HCT116 (cell line): Measurements from ENCODE around the gene NEU4. TPM values are rescaled to one million over a fixed set of nuclear protein-coding genes. Genes with fewer than 3 reads are reported as not detected.

ENCODE experiments used
- ATAC-seq: fragments of 200-7000 bp; cut with Tn5 transposase; 2 replicates; pipeline ENCODE4 v1.9.1; 2020; ENCODE audit warnings: mild to moderate bottlenecking, moderate library complexity
- BruUV-seq: library from RNA; stranded (reverse); fragments of 400-500 nt; replicated peaks from 2 replicates; lab custom pipeline; 2021; lab: Mats Ljungman, UMichigan
- CTCF ChIA-PET: fragments of 300-600 bp; sonication (Branson Sonifier 250); formaldehyde crosslinking; loops from one replicate; lab custom pipeline; 2021; ENCODE audit warnings: antibody characterized with exemption; lab: Charles Lee
- POLR2A ChIA-PET: fragments of 300-600, 350-600 bp; sonication (Branson Sonifier 250); formaldehyde crosslinking; loops from one replicate; lab custom pipeline; 2021; ENCODE audit warnings: antibody characterized with exemption; lab: Charles Lee
- RAD21 ChIA-PET, 2 experiments: fragments of 300-600 bp; sonication (Branson Sonifier 250); formaldehyde crosslinking; loops; one replicate each; lab custom pipeline; 2023; ENCODE audit warnings: low total read pairs in 2 of 2; ENCODE audit not compliant: uncharacterized antibody in 2 of 2, unreplicated experiment in 2 of 2, low non-redundant PET in 1 of 2; lab: Charles Lee
- DNase-seq: peaks from one replicate; pipeline ENCODE4 v3.0.0-alpha.2; 2010; ENCODE audit warnings: low read depth, low spot score
- H2AFZ ChIP-seq: fragments of 200-600 bp; shearing (Covaris generic), sonication (generic); 2 replicates; pipeline ENCODE4 v1.6.1; 2017; ENCODE audit warnings: low read depth, mixed run types, mixed read lengths, antibody characterized with exemption, low read length; ENCODE audit not compliant: poor library complexity, severe bottlenecking
- H3K27ac ChIP-seq: 2 replicates; pipeline ENCODE4 v1.5.1; 2012; ENCODE audit warnings: low read depth, low read length
- H3K27me3 ChIP-seq: fragments of 200-600 bp; sonication (generic); 2 replicates; pipeline ENCODE4 v1.6.1; 2016; ENCODE audit warnings: mixed run types, low read length, mixed read lengths; ENCODE audit not compliant: insufficient read depth
- H3K36me3 ChIP-seq, 2 experiments: fragments of 200-500 bp in 1 of 2; fragments of 200-600 bp in 1 of 2; sonication (Bioruptor generic) in 1 of 2; sonication (generic) in 1 of 2; 2 replicates each; pipeline versions ENCODE4 v1.5.1 to v1.6.1; 2014 to 2016; ENCODE audit warnings: low read length in 2 of 2, inconsistent platforms in 1 of 2, mixed read lengths in 1 of 2, mixed run types in 1 of 2; ENCODE audit not compliant: insufficient read depth in 2 of 2, control insufficient read depth in 1 of 2
- H3K4me1 ChIP-seq, 2 experiments: fragments of 200-600 bp in 1 of 2; sonication (generic) in 1 of 2; 2 replicates each; pipeline versions ENCODE4 v1.5.1 to v1.6.1; 2012 to 2017; ENCODE audit warnings: low read length in 2 of 2, inconsistent platforms in 1 of 2, mild to moderate bottlenecking in 1 of 2, mixed read lengths in 1 of 2, mixed run types in 1 of 2, moderate library complexity in 1 of 2; ENCODE audit not compliant: insufficient read depth in 2 of 2, control insufficient read depth in 1 of 2
- H3K4me2 ChIP-seq: fragments of 200-600 bp; sonication (generic); 2 replicates; pipeline ENCODE4 v1.6.1; 2017; ENCODE audit warnings: mixed run types, low read length, mixed read lengths
- H3K4me3 ChIP-seq, 2 experiments: fragments of 200-600 bp in 1 of 2; sonication (generic) in 1 of 2; replicated peaks in 1 of 2; 2 replicates each; pipeline ENCODE4 v1.5.1; 2011 to 2016; ENCODE audit warnings: low read length in 2 of 2, control low read depth in 1 of 2, low read depth in 1 of 2, mild to moderate bottlenecking in 1 of 2, mixed read lengths in 1 of 2, mixed run types in 1 of 2
- H3K79me2 ChIP-seq: fragments of 200-600 bp; sonication (generic); 2 replicates; pipeline ENCODE4 v1.6.1; 2017; ENCODE audit warnings: mild to moderate bottlenecking, mixed run types, low read length, moderate library complexity, mixed read lengths; ENCODE audit not compliant: insufficient read depth
- H3K9ac ChIP-seq: fragments of 200-600 bp; sonication (generic); 2 replicates; pipeline ENCODE4 v1.6.1; 2016; ENCODE audit warnings: low read length, mixed read lengths
- H3K9me2 ChIP-seq: fragments of 200-600 bp; sonication (generic), shearing (Covaris generic); 2 replicates; pipeline ENCODE4 v1.6.1; 2017; ENCODE audit warnings: mixed run types, mild to moderate bottlenecking, moderate library complexity; ENCODE audit not compliant: insufficient read depth
- H3K9me3 ChIP-seq, 2 experiments: fragments of 200-500 bp in 1 of 2; fragments of 200-600 bp in 1 of 2; sonication (Bioruptor generic) in 1 of 2; sonication (generic) in 1 of 2; 2 replicates each; pipeline ENCODE4 v1.6.1; 2014 to 2017; ENCODE audit warnings: low read length in 2 of 2, mixed read lengths in 2 of 2, inconsistent platforms in 1 of 2, low read depth in 1 of 2, mild to moderate bottlenecking in 1 of 2, mixed run types in 1 of 2, moderate library complexity in 1 of 2; ENCODE audit not compliant: control insufficient read depth in 1 of 2, insufficient read depth in 1 of 2
- H4K20me1 ChIP-seq: fragments of 200-600 bp; sonication (generic), shearing (Covaris generic); 2 replicates; pipeline ENCODE4 v1.6.1; 2017; ENCODE audit warnings: mixed run types, mild to moderate bottlenecking, moderate library complexity; ENCODE audit not compliant: insufficient read depth
- CEBPB ChIP-seq: IDR thresholded peaks from 2 replicates; pipeline ENCODE4 v1.6.1; 2012; ENCODE audit warnings: low read depth
- ELF1 ChIP-seq: IDR thresholded peaks from 2 replicates; pipeline ENCODE4 v1.6.1; 2012; ENCODE audit warnings: low read depth, borderline replicate concordance
- POLR2AphosphoS5 ChIP-seq: IDR thresholded peaks from 2 replicates; pipeline ENCODE4 v1.6.1; 2011; ENCODE audit warnings: mild to moderate bottlenecking, low read depth, low read length, moderate library complexity
- SIN3A ChIP-seq: IDR thresholded peaks from 2 replicates; pipeline ENCODE4 v1.6.1; 2012; ENCODE audit warnings: low read depth
- TCF7L2 ChIP-seq: IDR thresholded peaks from 2 replicates; pipeline ENCODE4 v1.7.0; 2011; ENCODE audit warnings: borderline replicate concordance, inconsistent platforms; ENCODE audit not compliant: insufficient read depth, insufficient read length; ENCODE audit errors: extremely low read depth
- YY1 ChIP-seq: IDR thresholded peaks from 2 replicates; pipeline ENCODE4 v1.6.1; 2011; ENCODE audit warnings: low read length, low read depth, moderate library complexity, mild to moderate bottlenecking; ENCODE audit not compliant: insufficient replicate concordance; ENCODE audit errors: extremely low read depth
- intact Hi-C: fragments of 100-400 bp; cut with micrococcal nuclease; formaldehyde crosslinking; loops from 2 replicates; pipeline ENCODE4 v1.10.0; 2022
- total RNA-seq: library from RNA; stranded (reverse); gene quantifications from one replicate; pipeline ENCODE4 v1.2.1, GENCODE V29; 2021; ENCODE audit not compliant: unreplicated experiment
- TF ChIP-seq, protein P1 (sequence below), 3 experiments: fragments of 200-600 bp in 1 of 3; sonication (generic) in 1 of 3; IDR thresholded peaks in 2 of 3; conservative IDR thresholded peaks in 1 of 3; 2 replicates each; pipeline ENCODE4 v1.5.1; 2012 to 2017; ENCODE audit warnings: low read depth in 2 of 3, low read length in 2 of 3, antibody characterized with exemption in 1 of 3, borderline replicate concordance in 1 of 3, control low read depth in 1 of 3, mild to moderate bottlenecking in 1 of 3, mixed read lengths in 1 of 3, mixed run types in 1 of 3, moderate library complexity in 1 of 3; ENCODE audit not compliant: insufficient read depth in 1 of 3
- TF ChIP-seq, protein P2 (sequence below): IDR thresholded peaks from 2 replicates; pipeline ENCODE4 v1.6.1; 2012
- TF ChIP-seq, protein P3 (sequence below): IDR thresholded peaks from 2 replicates; pipeline ENCODE4 v1.6.1; 2012; ENCODE audit warnings: low read depth

Gene NEU4
- total RNA-seq, 1 experiment from 2014 or later = 0.34 TPM

DNA sequence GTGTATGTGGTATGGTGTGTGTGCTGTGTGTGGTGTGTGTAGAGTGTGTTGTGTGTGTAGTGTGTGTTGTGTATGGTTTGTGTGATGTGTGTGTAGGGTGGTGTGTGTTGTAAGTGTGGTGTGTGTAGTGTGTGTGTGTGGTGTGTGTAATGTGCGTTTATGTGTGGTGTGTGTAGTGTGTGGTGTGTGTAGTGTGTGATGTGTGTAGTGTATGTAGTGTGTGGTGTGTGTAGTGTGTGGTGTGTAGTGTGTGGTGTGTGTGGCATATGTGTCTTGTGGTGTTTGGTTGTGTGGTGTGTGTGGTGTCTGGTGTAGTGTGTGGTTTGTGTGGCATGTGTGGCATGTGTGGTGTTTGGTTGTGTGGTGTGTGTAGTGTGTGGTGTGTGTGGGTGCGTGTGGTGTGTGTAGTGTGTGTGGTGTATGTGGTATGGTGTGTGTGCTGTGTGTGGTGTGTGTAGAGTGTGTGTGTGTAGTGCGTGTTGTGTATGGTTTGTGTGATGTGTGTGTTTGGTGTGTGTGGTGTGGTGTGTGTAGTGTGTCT lies 56.5 kb downstream of the NEU4 start:
- ATAC-seq (no peak), DNase-seq (no peak)
- TF ChIP-seq, protein P1, sequence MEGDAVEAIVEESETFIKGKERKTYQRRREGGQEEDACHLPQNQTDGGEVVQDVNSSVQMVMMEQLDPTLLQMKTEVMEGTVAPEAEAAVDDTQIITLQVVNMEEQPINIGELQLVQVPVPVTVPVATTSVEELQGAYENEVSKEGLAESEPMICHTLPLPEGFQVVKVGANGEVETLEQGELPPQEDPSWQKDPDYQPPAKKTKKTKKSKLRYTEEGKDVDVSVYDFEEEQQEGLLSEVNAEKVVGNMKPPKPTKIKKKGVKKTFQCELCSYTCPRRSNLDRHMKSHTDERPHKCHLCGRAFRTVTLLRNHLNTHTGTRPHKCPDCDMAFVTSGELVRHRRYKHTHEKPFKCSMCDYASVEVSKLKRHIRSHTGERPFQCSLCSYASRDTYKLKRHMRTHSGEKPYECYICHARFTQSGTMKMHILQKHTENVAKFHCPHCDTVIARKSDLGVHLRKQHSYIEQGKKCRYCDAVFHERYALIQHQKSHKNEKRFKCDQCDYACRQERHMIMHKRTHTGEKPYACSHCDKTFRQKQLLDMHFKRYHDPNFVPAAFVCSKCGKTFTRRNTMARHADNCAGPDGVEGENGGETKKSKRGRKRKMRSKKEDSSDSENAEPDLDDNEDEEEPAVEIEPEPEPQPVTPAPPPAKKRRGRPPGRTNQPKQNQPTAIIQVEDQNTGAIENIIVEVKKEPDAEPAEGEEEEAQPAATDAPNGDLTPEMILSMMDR (IDR thresholded peaks at IDR 0.05 in 2 of 3, conservative IDR thresholded peaks at IDR 0.05 in 1 of 3; ENCODE audit: borderline replicate concordance in 1 of 3, insufficient read depth in 1 of 3, low read depth in 2 of 3, low read length in 2 of 3) = no peak
- TF ChIP-seq, protein P2, sequence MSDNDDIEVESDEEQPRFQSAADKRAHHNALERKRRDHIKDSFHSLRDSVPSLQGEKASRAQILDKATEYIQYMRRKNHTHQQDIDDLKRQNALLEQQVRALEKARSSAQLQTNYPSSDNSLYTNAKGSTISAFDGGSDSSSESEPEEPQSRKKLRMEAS = no peak
- TF ChIP-seq ELF1 (no peak), TCF7L2 (no peak), POLR2AphosphoS5 (no peak), SIN3A (no peak), YY1 (no peak), CEBPB (no peak)
- TF ChIP-seq, protein P3, sequence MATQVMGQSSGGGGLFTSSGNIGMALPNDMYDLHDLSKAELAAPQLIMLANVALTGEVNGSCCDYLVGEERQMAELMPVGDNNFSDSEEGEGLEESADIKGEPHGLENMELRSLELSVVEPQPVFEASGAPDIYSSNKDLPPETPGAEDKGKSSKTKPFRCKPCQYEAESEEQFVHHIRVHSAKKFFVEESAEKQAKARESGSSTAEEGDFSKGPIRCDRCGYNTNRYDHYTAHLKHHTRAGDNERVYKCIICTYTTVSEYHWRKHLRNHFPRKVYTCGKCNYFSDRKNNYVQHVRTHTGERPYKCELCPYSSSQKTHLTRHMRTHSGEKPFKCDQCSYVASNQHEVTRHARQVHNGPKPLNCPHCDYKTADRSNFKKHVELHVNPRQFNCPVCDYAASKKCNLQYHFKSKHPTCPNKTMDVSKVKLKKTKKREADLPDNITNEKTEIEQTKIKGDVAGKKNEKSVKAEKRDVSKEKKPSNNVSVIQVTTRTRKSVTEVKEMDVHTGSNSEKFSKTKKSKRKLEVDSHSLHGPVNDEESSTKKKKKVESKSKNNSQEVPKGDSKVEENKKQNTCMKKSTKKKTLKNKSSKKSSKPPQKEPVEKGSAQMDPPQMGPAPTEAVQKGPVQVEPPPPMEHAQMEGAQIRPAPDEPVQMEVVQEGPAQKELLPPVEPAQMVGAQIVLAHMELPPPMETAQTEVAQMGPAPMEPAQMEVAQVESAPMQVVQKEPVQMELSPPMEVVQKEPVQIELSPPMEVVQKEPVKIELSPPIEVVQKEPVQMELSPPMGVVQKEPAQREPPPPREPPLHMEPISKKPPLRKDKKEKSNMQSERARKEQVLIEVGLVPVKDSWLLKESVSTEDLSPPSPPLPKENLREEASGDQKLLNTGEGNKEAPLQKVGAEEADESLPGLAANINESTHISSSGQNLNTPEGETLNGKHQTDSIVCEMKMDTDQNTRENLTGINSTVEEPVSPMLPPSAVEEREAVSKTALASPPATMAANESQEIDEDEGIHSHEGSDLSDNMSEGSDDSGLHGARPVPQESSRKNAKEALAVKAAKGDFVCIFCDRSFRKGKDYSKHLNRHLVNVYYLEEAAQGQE = no peak
- no peak overlapping the region; the same call in 1 of the 2 replicates for H3K27ac ChIP-seq
- no peaks in the 10 kb centered on the region for H3K79me2 ChIP-seq
- H3K4me2 ChIP-seq = no peak overlapping the region
- H4K20me1 ChIP-seq = no peaks in the 10 kb centered on the region
- no peak overlapping the region for H2AFZ ChIP-seq
- POLR2A ChIA-PET = no interaction called here
- H3K36me3 ChIP-seq = no peaks in the 10 kb centered on the region
- intact Hi-C loops = no loop called here
- no TSS peak for BruUV-seq
- H3K4me3 ChIP-seq = no peak overlapping the region
- no peaks in the 10 kb centered on the region for H3K4me1 ChIP-seq
- no peaks in the 10 kb centered on the region for H3K9me2 ChIP-seq
- H3K9me3 ChIP-seq = peaks cover 0 to 9% of the 10 kb centered on the region in 2 experiments; a peak in 1 of 4 replicates
- RAD21 ChIA-PET = no interaction called here
- CTCF ChIA-PET = no interaction called here
- H3K27me3 ChIP-seq = no peaks in the 10 kb centered on the region
- no peak overlapping the region for H3K9ac ChIP-seq
